HepG2 (cell line): ENCODE results near the gene UNKL.

Experiments used
- ASH2L ChIP-seq: fragments of 300-600, 200-600 bp; sonication (generic); IDR thresholded peaks from 2 replicates; pipeline ENCODE4 v1.7.0; 2017; ENCODE audit warnings: low read depth, mild to moderate bottlenecking, moderate library complexity, mixed read lengths, low read length; ENCODE audit not compliant: insufficient read length
- CBX1 ChIP-seq: IDR thresholded peaks from one replicate; pipeline ENCODE4 v1.6.1; 2016; ENCODE audit warnings: antibody characterized with exemption, low read depth
- CREB3 ChIP-seq: sonication (generic); formaldehyde crosslinking; IDR thresholded peaks from 2 replicates; pipeline ENCODE4 v1.5.0; 2020; ENCODE audit warnings: missing genetic modification reagents
- EHMT2 ChIP-seq: fragments of 200-600 bp; sonication (generic); IDR thresholded peaks from 2 replicates; pipeline ENCODE4 v1.7.0; 2017; ENCODE audit warnings: antibody characterized with exemption, low read depth, low read length, borderline replicate concordance
- KDM2A ChIP-seq: sonication (generic); formaldehyde crosslinking; IDR thresholded peaks from 2 replicates; pipeline ENCODE4 v1.4.0; 2020; ENCODE audit warnings: low read depth, missing genetic modification reagents, borderline replicate concordance
- MXD4 ChIP-seq: IDR thresholded peaks from 2 replicates; pipeline ENCODE4 v1.6.1; 2016; ENCODE audit warnings: mild to moderate bottlenecking, missing biosample characterization, missing genetic modification reagents
- POLR2A ChIP-seq, 2 experiments: IDR thresholded peaks; 2 replicates each; pipeline ENCODE4 v1.6.1; 2011; ENCODE audit warnings: low read depth in 2 of 2, low read length in 2 of 2, mild to moderate bottlenecking in 1 of 2, moderate library complexity in 1 of 2; ENCODE audit not compliant: insufficient read depth in 1 of 2
- POLR2AphosphoS5 ChIP-seq: IDR thresholded peaks from 2 replicates; pipeline ENCODE4 v1.6.1; 2012; ENCODE audit warnings: low read depth, low read length
- RXRB ChIP-seq: IDR thresholded peaks from 2 replicates; pipeline ENCODE4 v1.6.1; 2016; ENCODE audit warnings: borderline replicate concordance, missing genetic modification reagents, missing compliant biosample characterization
- TAF1 ChIP-seq: sonication (generic); formaldehyde crosslinking; IDR thresholded peaks from 2 replicates; pipeline ENCODE4 v1.4.0; 2020; ENCODE audit warnings: missing genetic modification reagents
- THYN1 ChIP-seq: sonication (generic); formaldehyde crosslinking; IDR thresholded peaks from 2 replicates; pipeline ENCODE4 v1.8.1; 2023; ENCODE audit warnings: low read depth, mild to moderate bottlenecking, moderate library complexity, missing genetic modification reagents, borderline replicate concordance
- ZNF121 ChIP-seq: sonication (generic); formaldehyde crosslinking; IDR thresholded peaks from 2 replicates; pipeline ENCODE4 v1.5.0; 2020; ENCODE audit warnings: mild to moderate bottlenecking, missing genetic modification reagents
- ZNF501 ChIP-seq: sonication (generic); formaldehyde crosslinking; IDR thresholded peaks from 2 replicates; pipeline ENCODE4 v1.5.1; 2020; ENCODE audit warnings: mild to moderate bottlenecking, moderate library complexity, missing genetic modification reagents
- ZUFSP ChIP-seq: sonication (generic); formaldehyde crosslinking; IDR thresholded peaks from 2 replicates; pipeline ENCODE4 v1.9.0; 2021; ENCODE audit warnings: missing genetic modification reagents, mild to moderate bottlenecking, borderline replicate concordance

- no peak for TF ChIP-seq ZUFSP
- no peak for TF ChIP-seq THYN1
- TF ChIP-seq MXD4 (CRISPR knock-in tag): no peak
- no peak for TF ChIP-seq POLR2AphosphoS5
- TF ChIP-seq ZNF121 (CRISPR knock-in tag): no peak
- no peak for TF ChIP-seq KDM2A (CRISPR knock-in tag)
- no peak for TF ChIP-seq RXRB (CRISPR knock-in tag)
- TF ChIP-seq CBX1: no peak
- TF ChIP-seq ZNF501 (CRISPR knock-in tag): no peak
- TF ChIP-seq POLR2A (IDR thresholded peaks at IDR 0.05; ENCODE audit: insufficient read depth in 1 of 2, low read depth in 2 of 2, low read length in 2 of 2): no peak
- TF ChIP-seq TAF1: no peak
- no peak for TF ChIP-seq ASH2L
- no peak for TF ChIP-seq CREB3 (CRISPR knock-in tag)
- no peak for TF ChIP-seq EHMT2
Observed at GRCh38 chr16:1347962-1348361, 66.5 kb downstream of the UNKL start.
